IMR-90 (cell line): Measurements from ENCODE around the gene PES1. TPM values are rescaled to one million over a fixed set of nuclear protein-coding genes. Genes with fewer than 3 reads are reported as not detected.

Experiments
- ATAC-seq: fragments of 200-7000 bp; cut with Tn5 transposase; 2 replicates; pipeline ENCODE4 v1.9.1; 2020; ENCODE audit warnings: low read depth, mild to moderate bottlenecking, moderate library complexity
- BruUV-seq: library from RNA; stranded (reverse); fragments of 400-500 nt; replicated peaks from 2 replicates; lab custom pipeline; 2021; lab: Mats Ljungman, UMichigan
- CTCF ChIA-PET: fragments of 300-600 bp; formaldehyde crosslinking; extraction: SDS; loops from one replicate; lab custom pipeline; 2021; ENCODE audit warnings: antibody characterized with exemption; lab: Yijun Ruan, JAX
- POLR2A ChIA-PET: fragments of 300-600 bp; sonication (Branson Sonifier 250); formaldehyde crosslinking; loops from one replicate; lab custom pipeline; 2022; ENCODE audit warnings: antibody characterized with exemption; ENCODE audit not compliant: unreplicated experiment; lab: Charles Lee
- DNase-seq: peaks from one replicate; pipeline ENCODE4 v3.0.0; 2013
- H2AFZ ChIP-seq: replicated peaks from 2 replicates; pipeline ENCODE3; 2013; ENCODE audit warnings: low read length, mild to moderate bottlenecking; ENCODE audit not compliant: poor library complexity
- H2AK5ac ChIP-seq: 2 replicates; pipeline ENCODE4 v1.6.1; 2013; ENCODE audit warnings: low read depth, low read length, inconsistent platforms
- H2AK9ac ChIP-seq: replicated peaks from 2 replicates; pipeline ENCODE3; 2013; ENCODE audit warnings: mild to moderate bottlenecking, low read depth, low read length, moderate library complexity; ENCODE audit not compliant: poor library complexity
- H2BK120ac ChIP-seq: 2 replicates; pipeline ENCODE4 v1.6.1; 2013; ENCODE audit warnings: low read depth, low read length, inconsistent platforms
- H2BK15ac ChIP-seq: 3 replicates; pipeline ENCODE4 v1.6.1; 2013; ENCODE audit warnings: low read depth, low read length, inconsistent platforms
- H2BK20ac ChIP-seq: 2 replicates; pipeline ENCODE4 v1.6.1; 2013; ENCODE audit warnings: low read depth, mild to moderate bottlenecking, inconsistent platforms, low read length, moderate library complexity
- H2BK5ac ChIP-seq: 2 replicates; pipeline ENCODE4 v1.6.1; 2013; ENCODE audit warnings: mild to moderate bottlenecking, low read depth, low read length, inconsistent platforms; ENCODE audit not compliant: poor library complexity, severe bottlenecking
- H3K14ac ChIP-seq: replicated peaks from 2 replicates; pipeline ENCODE4 v1.6.1; 2013; ENCODE audit warnings: low read depth, low read length, inconsistent platforms
- H3K18ac ChIP-seq: 2 replicates; pipeline ENCODE4 v1.6.1; 2013; ENCODE audit warnings: low read depth, low read length, control low read depth
- H3K23ac ChIP-seq: 2 replicates; pipeline ENCODE4 v1.6.1; 2013; ENCODE audit warnings: low read depth, low read length, inconsistent platforms
- H3K27ac ChIP-seq: 2 replicates; pipeline ENCODE4 v1.5.1; 2013; ENCODE audit warnings: mild to moderate bottlenecking, control low read depth, low read length; ENCODE audit not compliant: insufficient read depth
- H3K27me3 ChIP-seq: 2 replicates; pipeline ENCODE4 v1.6.1; 2013; ENCODE audit warnings: low read length; ENCODE audit not compliant: control insufficient read depth, insufficient read depth
- H3K36me3 ChIP-seq: 2 replicates; pipeline ENCODE4 v1.6.1; 2013; ENCODE audit warnings: low read length, mixed read lengths; ENCODE audit not compliant: control insufficient read depth, insufficient read depth
- H3K4ac ChIP-seq: 2 replicates; pipeline ENCODE4 v1.6.1; 2013; ENCODE audit warnings: low read depth, low read length, inconsistent platforms
- H3K4me1 ChIP-seq: 2 replicates; pipeline ENCODE4 v1.6.1; 2013; ENCODE audit warnings: low read length, mixed read lengths; ENCODE audit not compliant: control insufficient read depth, insufficient read depth
- H3K4me2 ChIP-seq: 2 replicates; pipeline ENCODE4 v1.6.1; 2013; ENCODE audit warnings: low read depth, mild to moderate bottlenecking, control low read depth, low read length, moderate library complexity
- H3K4me3 ChIP-seq: 2 replicates; pipeline ENCODE4 v1.5.1; 2013; ENCODE audit warnings: low read depth, mild to moderate bottlenecking, control low read depth, low read length, moderate library complexity; ENCODE audit not compliant: insufficient read depth
- H3K56ac ChIP-seq: 2 replicates; pipeline ENCODE4 v1.6.1; 2013; ENCODE audit warnings: low read length, inconsistent platforms; ENCODE audit not compliant: insufficient read depth; ENCODE audit errors: extremely low read depth
- H3K79me1 ChIP-seq, 2 experiments: 2 replicates each; pipeline ENCODE4 v1.6.1; 2013; ENCODE audit warnings: low read length in 2 of 2, inconsistent platforms in 1 of 2, low read depth in 1 of 2
- H3K9ac ChIP-seq: 2 replicates; pipeline ENCODE4 v1.6.1; 2013; ENCODE audit warnings: low read depth, low read length, control low read depth
- H3K9me1 ChIP-seq: 2 replicates; pipeline ENCODE4 v1.6.1; 2013; ENCODE audit warnings: low read length, inconsistent platforms; ENCODE audit not compliant: insufficient read depth
- H3K9me3 ChIP-seq: 2 replicates; pipeline ENCODE4 v1.6.1; 2013; ENCODE audit warnings: low read length; ENCODE audit not compliant: control insufficient read depth, insufficient read depth
- H4K20me1 ChIP-seq: 2 replicates; pipeline ENCODE4 v1.6.1; 2013; ENCODE audit warnings: low read length, inconsistent platforms; ENCODE audit not compliant: insufficient read depth
- H4K5ac ChIP-seq: 2 replicates; pipeline ENCODE4 v1.6.1; 2013; ENCODE audit warnings: mild to moderate bottlenecking, low read depth, low read length, control low read depth
- H4K8ac ChIP-seq, 2 experiments: 2 replicates each; pipeline ENCODE4 v1.6.1; 2013; ENCODE audit warnings: low read depth in 2 of 2, low read length in 2 of 2, control low read depth in 1 of 2, inconsistent platforms in 1 of 2
- H4K91ac ChIP-seq: 2 replicates; pipeline ENCODE4 v1.6.1; 2013; ENCODE audit warnings: low read depth, low read length, inconsistent platforms; ENCODE audit not compliant: insufficient read depth
- BHLHE40 ChIP-seq: fragments of 150-350 bp; IDR thresholded peaks from 2 replicates; pipeline ENCODE4 v1.6.1; 2016; ENCODE audit warnings: mild to moderate bottlenecking, low read depth, low read length
- FOS ChIP-seq: fragments of 150-350 bp; IDR thresholded peaks from 2 replicates; pipeline ENCODE4 v1.6.1; 2016; ENCODE audit warnings: low read depth, low read length
- MAFK ChIP-seq: IDR thresholded peaks from 2 replicates; pipeline ENCODE4 v1.6.1; 2012; ENCODE audit warnings: low read depth, low read length, improper control_type of control experiment
- MXI1 ChIP-seq: IDR thresholded peaks from 2 replicates; pipeline ENCODE4 v1.6.1; 2012; ENCODE audit warnings: low read depth, mild to moderate bottlenecking, low read length, moderate library complexity, borderline replicate concordance
- NFE2L2 ChIP-seq: fragments of 150-350 bp; IDR thresholded peaks from 2 replicates; pipeline ENCODE4 v1.6.1; 2016; ENCODE audit warnings: low read depth, mild to moderate bottlenecking, low read length
- RAD21 ChIP-seq: IDR thresholded peaks from 2 replicates; pipeline ENCODE4 v1.6.1; 2012; ENCODE audit warnings: low read length, improper control_type of control experiment
- RFX5 ChIP-seq: IDR thresholded peaks from 2 replicates; pipeline ENCODE4 v1.8.0; 2012; ENCODE audit warnings: low read depth, mild to moderate bottlenecking, low read length, moderate library complexity
- whole genome bisulfite sequencing, 2 experiments: methylation state at CpG; one replicate each; pipeline versions ENCODE4 v1.1.5 to v1.1.7; 2013; ENCODE audit warnings: missing lambda C conversion rate in 2 of 2; ENCODE audit not compliant: insufficient read length in 1 of 2; ENCODE audit errors: extremely low coverage in 2 of 2; 5-methylcytosine and 5-hydroxymethylcytosine counted together
- dilution Hi-C: fragments of 300-500 bp; cut with HindIII; formaldehyde crosslinking; loops from one replicate; pipeline ENCODE4 v1.14.3; 2018; ENCODE audit warnings: low sequenced_read_pairs; ENCODE audit not compliant: unreplicated experiment
- in situ Hi-C: fragments of 300-500 bp; cut with MboI; formaldehyde crosslinking; loops from 3 replicates; pipeline ENCODE4 v1.14.3; 2019; ENCODE audit warnings: low sequenced_read_pairs, inconsistent platforms, mixed read lengths
- intact Hi-C: fragments of 100-400 bp; cut with micrococcal nuclease; formaldehyde crosslinking; loops from 2 replicates; pipeline ENCODE4 v1.10.0; 2022
- polyA plus RNA-seq, 3 experiments: library from polyadenylated mRNA; depleted of rRNA; stranded (reverse); fragments of >200 nt; gene quantifications; 2 replicates each; pipeline ENCODE4 v1.2.3, GENCODE V29; 2012; ENCODE audit warnings: low replicate concordance in 1 of 3
- total RNA-seq: library from RNA; depleted of rRNA; stranded (reverse); fragments of >200 nt; gene quantifications from 2 replicates; pipeline ENCODE4 v1.2.3, GENCODE V29; 2012
- TF ChIP-seq, protein P1 (sequence below): conservative IDR thresholded peaks from 2 replicates; pipeline ENCODE4 v1.5.1; 2012; ENCODE audit warnings: mild to moderate bottlenecking, low read depth, low read length, improper control_type of control experiment
- TF ChIP-seq, protein P2 (sequence below): fragments of 150-350 bp; IDR thresholded peaks from 2 replicates; pipeline ENCODE4 v1.6.1; 2016; ENCODE audit warnings: low read depth, mild to moderate bottlenecking, low read length, moderate library complexity, borderline replicate concordance

The PES1 gene
- total and polyA plus RNA-seq, 2 of the 4 experiments (the other 2 are of a cell fraction) = 120 to 142 TPM

DNA sequence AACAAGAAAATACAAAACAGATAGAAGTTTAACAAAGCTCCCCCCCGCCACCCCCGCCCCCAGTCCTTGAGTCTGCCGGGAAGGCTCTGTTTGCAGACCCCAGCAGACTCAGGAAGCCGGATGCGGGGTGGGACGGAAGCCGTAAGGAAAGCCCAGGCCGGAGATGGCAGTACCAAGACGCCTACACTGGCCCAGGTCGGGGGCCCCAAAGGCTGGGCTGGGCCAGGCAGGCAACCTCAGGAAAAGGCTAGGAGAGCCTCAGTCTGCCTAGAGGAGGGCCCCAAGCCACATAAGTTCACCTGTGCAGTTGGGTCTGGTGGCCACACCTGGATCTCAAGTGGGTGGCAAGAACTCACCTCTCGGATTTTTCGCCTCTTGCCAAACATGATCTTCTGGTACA lies 13.2 kb downstream of the PES1 start:
- Histone ChIP-seq H3K18ac (no peak overlapping the region), H2BK5ac (no peak overlapping the region), H3K4me1 (peaks cover 9% of the 10 kb centered on the region), H3K14ac (no peak overlapping the region), H3K4me3 (no peak overlapping the region), H2AK5ac (no peak overlapping the region), H4K20me1 (0 out of 2 replicates have a peak, but pooled peaks cover 5% of the 10 kb centered on the region), H4K5ac (no peak overlapping the region), H3K56ac (no peak overlapping the region), H2AK9ac (no peak overlapping the region), H3K9me1 (peaks cover 7% of the 10 kb centered on the region; the same call in 1 of the 2 replicates), H3K79me1 (0 out of 4 replicates have a peak, but pooled peaks cover 0 to 3% of the 10 kb centered on the region in 2 experiments), H2BK15ac (no peak overlapping the region), H3K23ac (no peak overlapping the region), H3K4ac (no peak overlapping the region), H2AFZ (no peak overlapping the region), H3K27ac (no peak overlapping the region), H3K9ac (no peak overlapping the region), H4K91ac (no peak overlapping the region), H3K36me3 (peaks cover 72% of the 10 kb centered on the region), H2BK20ac (no peak overlapping the region), H2BK120ac (no peak overlapping the region), H4K8ac (no peak overlapping the region), H3K4me2 (no peak overlapping the region), H3K27me3 (peaks cover 3% of the 10 kb centered on the region; the same call in 1 of the 2 replicates), H3K9me3 (no peaks in the 10 kb centered on the region)
- POLR2A ChIA-PET = no interaction called here
- no peak for TF ChIP-seq RFX5
- no peak for TF ChIP-seq BHLHE40
- TF ChIP-seq, protein P1, sequence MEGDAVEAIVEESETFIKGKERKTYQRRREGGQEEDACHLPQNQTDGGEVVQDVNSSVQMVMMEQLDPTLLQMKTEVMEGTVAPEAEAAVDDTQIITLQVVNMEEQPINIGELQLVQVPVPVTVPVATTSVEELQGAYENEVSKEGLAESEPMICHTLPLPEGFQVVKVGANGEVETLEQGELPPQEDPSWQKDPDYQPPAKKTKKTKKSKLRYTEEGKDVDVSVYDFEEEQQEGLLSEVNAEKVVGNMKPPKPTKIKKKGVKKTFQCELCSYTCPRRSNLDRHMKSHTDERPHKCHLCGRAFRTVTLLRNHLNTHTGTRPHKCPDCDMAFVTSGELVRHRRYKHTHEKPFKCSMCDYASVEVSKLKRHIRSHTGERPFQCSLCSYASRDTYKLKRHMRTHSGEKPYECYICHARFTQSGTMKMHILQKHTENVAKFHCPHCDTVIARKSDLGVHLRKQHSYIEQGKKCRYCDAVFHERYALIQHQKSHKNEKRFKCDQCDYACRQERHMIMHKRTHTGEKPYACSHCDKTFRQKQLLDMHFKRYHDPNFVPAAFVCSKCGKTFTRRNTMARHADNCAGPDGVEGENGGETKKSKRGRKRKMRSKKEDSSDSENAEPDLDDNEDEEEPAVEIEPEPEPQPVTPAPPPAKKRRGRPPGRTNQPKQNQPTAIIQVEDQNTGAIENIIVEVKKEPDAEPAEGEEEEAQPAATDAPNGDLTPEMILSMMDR = no peak
- TF ChIP-seq MXI1 = no peak
- TF ChIP-seq FOS = no peak
- TF ChIP-seq MAFK = no peak
- TF ChIP-seq, protein P2, sequence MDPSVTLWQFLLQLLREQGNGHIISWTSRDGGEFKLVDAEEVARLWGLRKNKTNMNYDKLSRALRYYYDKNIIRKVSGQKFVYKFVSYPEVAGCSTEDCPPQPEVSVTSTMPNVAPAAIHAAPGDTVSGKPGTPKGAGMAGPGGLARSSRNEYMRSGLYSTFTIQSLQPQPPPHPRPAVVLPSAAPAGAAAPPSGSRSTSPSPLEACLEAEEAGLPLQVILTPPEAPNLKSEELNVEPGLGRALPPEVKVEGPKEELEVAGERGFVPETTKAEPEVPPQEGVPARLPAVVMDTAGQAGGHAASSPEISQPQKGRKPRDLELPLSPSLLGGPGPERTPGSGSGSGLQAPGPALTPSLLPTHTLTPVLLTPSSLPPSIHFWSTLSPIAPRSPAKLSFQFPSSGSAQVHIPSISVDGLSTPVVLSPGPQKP = no peak
- no peak for TF ChIP-seq NFE2L2
- TF ChIP-seq RAD21 = no peak
- in situ Hi-C loops (no loop called here), dilution Hi-C loops (no loop called here), intact Hi-C loops (no loop called here)
- ATAC-seq (no peak), DNase-seq (no peak)
- WGBS, 2 experiments = 96% methylated on average over 10 of the region's 12 CpGs; no CpG with 5 or more reads in 1 of the 2 experiments
- CTCF ChIA-PET = no interaction called here
- BruUV-seq = no TSS peak
